ENCODE measurements around the gene SRL.
"Not testable (repeated sequence)": the region's sequence is repeated elsewhere in the genome, so short reads cannot be mapped to it uniquely, and the experiment has no call there.

The SRL gene

GRCh38 chr16:4225075-4225474 lies 16.8 kb downstream of the SRL start:
- H3K36me3 Mint-ChIP-seq (ENCODE audit: low read depth) = no peaks in the 10 kb centered on the region
- H3K9me3 Mint-ChIP-seq = no peaks in the 10 kb centered on the region
- no peak overlapping the region for H3K4me3 Mint-ChIP-seq
- no peaks in the 10 kb centered on the region for H3K4me1 Mint-ChIP-seq (ENCODE audit: low read depth)
- H3K27me3 Mint-ChIP-seq (ENCODE audit: low read depth) = peaks cover 3% of the 10 kb centered on the region
- no peak overlapping the region for H3K27ac Mint-ChIP-seq

- H3K27ac Mint-ChIP-seq = no peak overlapping the region
- H3K4me3 Mint-ChIP-seq = no peak overlapping the region
- H3K27me3 Mint-ChIP-seq (ENCODE audit: low read depth) = peaks cover 7% of the 10 kb centered on the region
- no peaks in the 10 kb centered on the region for H3K36me3 Mint-ChIP-seq (ENCODE audit: low read depth)
- H3K4me1 Mint-ChIP-seq (ENCODE audit: low read depth) = no peaks in the 10 kb centered on the region
- H3K9me3 Mint-ChIP-seq = no peaks in the 10 kb centered on the region
Observed at GRCh38 chr16:4220358-4220757, 21.5 kb downstream of the SRL start.

GRCh38 chr16:4218202-4218601 lies 23.7 kb downstream of the SRL start:
- Mint-ChIP-seq H3K27ac (no peak overlapping the region), H3K4me1 (ENCODE audit: low read depth) (no peaks in the 10 kb centered on the region), H3K9me3 (no peaks in the 10 kb centered on the region), H3K36me3 (ENCODE audit: low read depth) (no peaks in the 10 kb centered on the region), H3K4me3 (no peak overlapping the region), H3K27me3 (ENCODE audit: low read depth) (peaks cover 8% of the 10 kb centered on the region)

GRCh38 chr16:4217204-4218131 lies 24.4 kb downstream of the SRL start:
- Mint-ChIP-seq H3K27ac (no peak overlapping the region), H3K27me3 (ENCODE audit: low read depth) (peaks cover 8% of the 10 kb centered on the region), H3K36me3 (ENCODE audit: low read depth) (no peaks in the 10 kb centered on the region), H3K4me3 (no peak overlapping the region), H3K9me3 (no peaks in the 10 kb centered on the region), H3K4me1 (ENCODE audit: low read depth) (no peaks in the 10 kb centered on the region)

- Mint-ChIP-seq H3K27ac (no peak overlapping the region), H3K4me1 (ENCODE audit: low read depth) (no peaks in the 10 kb centered on the region), H3K27me3 (ENCODE audit: low read depth) (peaks cover 8% of the 10 kb centered on the region), H3K36me3 (ENCODE audit: low read depth) (no peaks in the 10 kb centered on the region), H3K4me3 (no peak overlapping the region), H3K9me3 (no peaks in the 10 kb centered on the region)
Observed at GRCh38 chr16:4216596-4216995, 25.3 kb downstream of the SRL start.

GRCh38 chr16:4215106-4215505 lies 26.8 kb downstream of the SRL start:
- H3K4me3 Mint-ChIP-seq = no peak overlapping the region
- peaks cover 8% of the 10 kb centered on the region for H3K27me3 Mint-ChIP-seq (ENCODE audit: low read depth)
- H3K27ac Mint-ChIP-seq = no peak overlapping the region
- H3K36me3 Mint-ChIP-seq (ENCODE audit: low read depth) = no peaks in the 10 kb centered on the region
- no peaks in the 10 kb centered on the region for H3K9me3 Mint-ChIP-seq
- no peaks in the 10 kb centered on the region for H3K4me1 Mint-ChIP-seq (ENCODE audit: low read depth)

- no peak overlapping the region for H3K4me3 Mint-ChIP-seq
- no peaks in the 10 kb centered on the region for H3K4me1 Mint-ChIP-seq (ENCODE audit: low read depth)
- no peaks in the 10 kb centered on the region for H3K9me3 Mint-ChIP-seq
- no peaks in the 10 kb centered on the region for H3K36me3 Mint-ChIP-seq (ENCODE audit: low read depth)
- no peak overlapping the region for H3K27ac Mint-ChIP-seq
- H3K27me3 Mint-ChIP-seq (ENCODE audit: low read depth) = peaks cover 8% of the 10 kb centered on the region
Observed at GRCh38 chr16:4214215-4214621, 27.7 kb downstream of the SRL start.

GRCh38 chr16:4213737-4214136 lies 28.1 kb downstream of the SRL start:
- Mint-ChIP-seq H3K9me3 (no peaks in the 10 kb centered on the region), H3K27ac (no peak overlapping the region), H3K4me1 (ENCODE audit: low read depth) (no peaks in the 10 kb centered on the region), H3K4me3 (no peak overlapping the region), H3K27me3 (ENCODE audit: low read depth) (peaks cover 8% of the 10 kb centered on the region), H3K36me3 (ENCODE audit: low read depth) (no peaks in the 10 kb centered on the region)

GRCh38 chr16:4212934-4213296 lies 29.0 kb downstream of the SRL start:
- Mint-ChIP-seq H3K9me3 (no peaks in the 10 kb centered on the region), H3K4me3 (no peak overlapping the region), H3K4me1 (ENCODE audit: low read depth) (no peaks in the 10 kb centered on the region), H3K27ac (no peak overlapping the region), H3K27me3 (ENCODE audit: low read depth) (peaks cover 14% of the 10 kb centered on the region), H3K36me3 (ENCODE audit: low read depth) (no peaks in the 10 kb centered on the region)

- no peak overlapping the region for H3K27ac Mint-ChIP-seq
- H3K4me3 Mint-ChIP-seq = no peak overlapping the region
- H3K4me1 Mint-ChIP-seq (ENCODE audit: low read depth) = no peaks in the 10 kb centered on the region
- no peaks in the 10 kb centered on the region for H3K36me3 Mint-ChIP-seq (ENCODE audit: low read depth)
- peaks cover 15% of the 10 kb centered on the region for H3K27me3 Mint-ChIP-seq (ENCODE audit: low read depth)
- no peaks in the 10 kb centered on the region for H3K9me3 Mint-ChIP-seq
Observed at GRCh38 chr16:4212211-4212933, 29.5 kb downstream of the SRL start.

GRCh38 chr16:4211445-4212210 lies 30.3 kb downstream of the SRL start:
- not testable (repeated sequence) for H3K4me1 Mint-ChIP-seq (ENCODE audit: low read depth); H3K9me3 Mint-ChIP-seq; H3K27ac Mint-ChIP-seq; H3K4me3 Mint-ChIP-seq; H3K36me3 Mint-ChIP-seq (ENCODE audit: low read depth)
- H3K27me3 Mint-ChIP-seq (ENCODE audit: low read depth) = peaks cover 15% of the 10 kb centered on the region

- no peaks in the 10 kb centered on the region for H3K36me3 Mint-ChIP-seq (ENCODE audit: low read depth)
- no peak overlapping the region for H3K27ac Mint-ChIP-seq
- H3K4me1 Mint-ChIP-seq (ENCODE audit: low read depth) = peaks cover 5% of the 10 kb centered on the region
- peaks cover 17% of the 10 kb centered on the region for H3K27me3 Mint-ChIP-seq (ENCODE audit: low read depth)
- no peak overlapping the region for H3K4me3 Mint-ChIP-seq
- H3K9me3 Mint-ChIP-seq = no peaks in the 10 kb centered on the region
Observed at GRCh38 chr16:4209666-4210065, 32.2 kb downstream of the SRL start.

GRCh38 chr16:4208341-4208751 lies 33.5 kb downstream of the SRL start:
- Mint-ChIP-seq H3K9me3 (no peaks in the 10 kb centered on the region), H3K4me1 (ENCODE audit: low read depth) (peaks cover 5% of the 10 kb centered on the region), H3K27me3 (ENCODE audit: low read depth) (peaks cover 13% of the 10 kb centered on the region), H3K27ac (no peak overlapping the region), H3K36me3 (ENCODE audit: low read depth) (no peaks in the 10 kb centered on the region), H3K4me3 (no peak overlapping the region)

GRCh38 chr16:4207683-4208340 lies 34.1 kb downstream of the SRL start:
- no peak overlapping the region for H3K4me3 Mint-ChIP-seq
- H3K36me3 Mint-ChIP-seq (ENCODE audit: low read depth) = no peaks in the 10 kb centered on the region
- H3K4me1 Mint-ChIP-seq (ENCODE audit: low read depth) = peaks cover 5% of the 10 kb centered on the region
- no peaks in the 10 kb centered on the region for H3K9me3 Mint-ChIP-seq
- peaks cover 13% of the 10 kb centered on the region for H3K27me3 Mint-ChIP-seq (ENCODE audit: low read depth)
- no peak overlapping the region for H3K27ac Mint-ChIP-seq

Data from T-helper 1 cell treated with Interleukin-12 subunit alpha and Interleukin-12 subunit beta and Interleukin-4 antibody, amounts not matched to agents 30 μg/mL and 1 μg/mL, for 36 hours (primary cell).